ENCODE results near the gene PAF1. TPM values are rescaled to one million over a fixed set of nuclear protein-coding genes. Genes with fewer than 3 reads are reported as not detected.

The PAF1 gene
- 50.4 and 55.1 TPM in 2 replicates for total RNA-seq (2014; rRNA removed; shearing (Covaris generic))

GRCh38 chr19:39390751-39391437 is at the start of gene PAF1, which contains the start of gene MED29:
TSS of gene PAF1 (minus strand) at chr19:39391106. CDS start at chr19:39390864, 242 bp downstream.
TSS of gene MED29 (plus strand) at chr19:39391378. CDS start at chr19:39391423, 45 bp downstream.

GRCh38 chr19:39435499-39436349 is 44.8 kb upstream of the PAF1 start, which contains the start of gene RPS16:
TSS of gene RPS16 (minus strand) at chr19:39435949. CDS start at chr19:39435895, 54 bp downstream.

GRCh38 chr19:39412100-39412866 is 21.4 kb upstream of the PAF1 start, which contains the start of gene PLEKHG2:
TSS of gene PLEKHG2 (plus strand) at chr19:39412669. CDS start at chr19:39414087, 1,418 bp downstream.

GRCh38 chr19:39406656-39407409 is 15.9 kb upstream of the PAF1 start, which contains the start of gene ZFP36:
TSS of gene ZFP36 (plus strand) at chr19:39406847. CDS start at chr19:39406905, 58 bp downstream.

GRCh38 chr19:39341719-39342604 is 48.9 kb downstream of the PAF1 start, which contains the start of gene SAMD4B:
TSS of gene SAMD4B (plus strand) at chr19:39342421. CDS start at chr19:39356894, 14,473 bp downstream.

Small RNA genes lying within 50 kb of the gene (small RNA-seq; reads per million reads assigned to genes)
- gene AC011445.2 (0.13 reads per million), gene MIR4530 (not detected), gene RN7SL566P (not detected)

Other genes with a start within 250 kb of the PAF1 start
- not detected in 2 replicates for gene NCCRP1, start 194.1 kb downstream of the PAF1 start, total RNA-seq (2014; rRNA removed; shearing (Covaris generic))
- not detected in 2 replicates for gene SYCN, start 186.8 kb downstream of the PAF1 start, total RNA-seq (2014; rRNA removed; shearing (Covaris generic))
- not detected in 2 replicates for gene IFNL3, start 146.1 kb downstream of the PAF1 start, total RNA-seq (2014; rRNA removed; shearing (Covaris generic))
- gene IFNL4, start 142.2 kb downstream of the PAF1 start, total RNA-seq (2014; rRNA removed; shearing (Covaris generic)): not detected in 2 replicates
- gene IFNL2, start 122.7 kb downstream of the PAF1 start, total RNA-seq (2014; rRNA removed; shearing (Covaris generic)): not detected in 2 replicates
- gene IFNL1, start 94.7 kb downstream of the PAF1 start, total RNA-seq (2014; rRNA removed; shearing (Covaris generic)): not detected in 2 replicates
- 2.1 and 2.9 TPM in 2 replicates for gene LRFN1, start 70.2 kb downstream of the PAF1 start, total RNA-seq (2014; rRNA removed; shearing (Covaris generic))
- 1.0 and 1.1 TPM in 2 replicates for gene GMFG, start 55.1 kb downstream of the PAF1 start, total RNA-seq (2014; rRNA removed; shearing (Covaris generic))
- gene SAMD4B, start 48.7 kb downstream of the PAF1 start, total RNA-seq (2014; rRNA removed; shearing (Covaris generic)): 73.5 and 85.9 TPM in 2 replicates
- 25.3 and 27.4 TPM in 2 replicates for gene MED29, start 272 bp upstream of the PAF1 start, total RNA-seq (2014; rRNA removed; shearing (Covaris generic))
- 3.4 and 8.8 TPM in 2 replicates for gene ZFP36, start 15.7 kb upstream of the PAF1 start, total RNA-seq (2014; rRNA removed; shearing (Covaris generic))
- 20.6 and 25.9 TPM in 2 replicates for gene PLEKHG2, start 21.6 kb upstream of the PAF1 start, total RNA-seq (2014; rRNA removed; shearing (Covaris generic))
- gene RPS16, start 44.8 kb upstream of the PAF1 start, total RNA-seq (2014; rRNA removed; shearing (Covaris generic)): 587 and 846 TPM in 2 replicates
- 103 and 121 TPM in 2 replicates for gene SUPT5H, start 54.5 kb upstream of the PAF1 start, total RNA-seq (2014; rRNA removed; shearing (Covaris generic))
- 162 and 166 TPM in 2 replicates for gene TIMM50, start 89.7 kb upstream of the PAF1 start, total RNA-seq (2014; rRNA removed; shearing (Covaris generic))
- gene DLL3, start 107.8 kb upstream of the PAF1 start, total RNA-seq (2014; rRNA removed; shearing (Covaris generic)): 5.8 and 7.8 TPM in 2 replicates
- not detected in 2 replicates for gene SELENOV, start 124.0 kb upstream of the PAF1 start, total RNA-seq (2014; rRNA removed; shearing (Covaris generic))
- gene EID2B, start 141.7 kb upstream of the PAF1 start, total RNA-seq (2014; rRNA removed; shearing (Covaris generic)): 7.3 and 11.8 TPM in 2 replicates
- gene EID2, start 149.1 kb upstream of the PAF1 start, total RNA-seq (2014; rRNA removed; shearing (Covaris generic)): 21.1 and 22.3 TPM in 2 replicates
- not detected in 2 replicates for gene LGALS13, start 211.4 kb upstream of the PAF1 start, total RNA-seq (2014; rRNA removed; shearing (Covaris generic))